SIG-M5 (cell line): ENCODE results near the gene AGBL4.

Experiments
- DNase-seq: peaks from one replicate; lab custom pipeline; 2025; lab: John Stamatoyannopoulos, UW

The AGBL4 gene

GRCh38 chr1:49183489-49183888 is 840.3 kb downstream of the AGBL4 start:
- no peak for DNase-seq

GRCh38 chr1:49181033-49181432 is 842.7 kb downstream of the AGBL4 start:
- no peak for DNase-seq

GRCh38 chr1:49171941-49172593 is 851.7 kb downstream of the AGBL4 start:
- DNase-seq: no peak

- no peak for DNase-seq
These were observed 857.7 kb downstream of the AGBL4 start for GRCh38 chr1:49166031-49166430.

- DNase-seq: no peak
These were observed 860.7 kb downstream of the AGBL4 start for GRCh38 chr1:49163031-49163430.

GRCh38 chr1:49160677-49161076 is 863.1 kb downstream of the AGBL4 start:
- no peak for DNase-seq

- no peak for DNase-seq
These were observed 887.0 kb downstream of the AGBL4 start for GRCh38 chr1:49136738-49137251.

- no peak for DNase-seq
These were observed 898.0 kb downstream of the AGBL4 start for GRCh38 chr1:49125746-49126145.

- no peak for DNase-seq
These were observed 911.8 kb downstream of the AGBL4 start for GRCh38 chr1:49111931-49112330.

- DNase-seq: no peak
These were observed 917.3 kb downstream of the AGBL4 start for GRCh38 chr1:49106445-49106844.

- DNase-seq: no peak
These were observed 919.2 kb downstream of the AGBL4 start for GRCh38 chr1:49104575-49104974.

GRCh38 chr1:49102752-49103151 is 921.0 kb downstream of the AGBL4 start:
- no peak for DNase-seq

GRCh38 chr1:49098866-49099265 is 924.9 kb downstream of the AGBL4 start:
- no peak for DNase-seq

GRCh38 chr1:49086327-49086726 is 937.4 kb downstream of the AGBL4 start:
- no peak for DNase-seq

GRCh38 chr1:49085079-49085478 is 938.7 kb downstream of the AGBL4 start:
- no peak for DNase-seq

- DNase-seq: no peak
These were observed 963.0 kb downstream of the AGBL4 start for GRCh38 chr1:49060766-49061165.

GRCh38 chr1:49059087-49059486 is 964.7 kb downstream of the AGBL4 start:
- DNase-seq: no peak

GRCh38 chr1:49052102-49052501 is 971.7 kb downstream of the AGBL4 start:
- DNase-seq: no peak

GRCh38 chr1:49051647-49052046 is 972.1 kb downstream of the AGBL4 start:
- DNase-seq: no peak

GRCh38 chr1:49050041-49050440 is 973.7 kb downstream of the AGBL4 start:
- no peak for DNase-seq

- DNase-seq: no peak
These were observed 975.6 kb downstream of the AGBL4 start for GRCh38 chr1:49048188-49048587.

GRCh38 chr1:49046305-49046704 is 977.4 kb downstream of the AGBL4 start:
- no peak for DNase-seq

GRCh38 chr1:49045371-49045770 is 978.4 kb downstream of the AGBL4 start:
- no peak for DNase-seq

- DNase-seq: no peak
These were observed 987.1 kb downstream of the AGBL4 start for GRCh38 chr1:49036700-49037099.
